SK-N-MC (cell line): ENCODE data around the gene PDE1C.

Experiments used
- DNase-seq: peaks from one replicate; pipeline ENCODE4 v3.0.0-alpha.2; 2011; ENCODE audit warnings: low read depth, low spot score
- H3K27ac ChIP-seq: fragments of 200-600 bp; sonication (generic); 2 replicates; pipeline ENCODE4 v1.5.1; 2016; ENCODE audit warnings: mixed run types
- H3K36me3 ChIP-seq: fragments of 200-600 bp; sonication (generic); 2 replicates; pipeline ENCODE4 v1.6.1; 2017; ENCODE audit warnings: antibody characterized with exemption, low read length, mixed read lengths; ENCODE audit not compliant: insufficient read depth
- H3K4me3 ChIP-seq: fragments of 200-600 bp; sonication (generic); 2 replicates; pipeline ENCODE4 v1.5.1; 2016
- H3K9ac ChIP-seq: fragments of 200-600 bp; sonication (generic); 2 replicates; pipeline ENCODE4 v1.8.0; 2017; ENCODE audit warnings: mixed run types, mixed read lengths; ENCODE audit not compliant: insufficient read length
- H3K9me3 ChIP-seq: fragments of 200-600 bp; sonication (generic); 2 replicates; pipeline ENCODE4 v1.6.1; 2017; ENCODE audit warnings: low read depth, mild to moderate bottlenecking, antibody characterized with exemption, low read length, moderate library complexity, mixed read lengths
- EZH2 ChIP-seq: fragments of 200-600 bp; sonication (generic); IDR thresholded peaks from one replicate; pipeline ENCODE4 v1.6.1; 2017; ENCODE audit warnings: antibody characterized with exemption
- FOXP2 ChIP-seq: optimal IDR thresholded peaks from 2 replicates; pipeline ENCODE3; 2011; ENCODE audit warnings: mild to moderate bottlenecking, moderate library complexity; ENCODE audit not compliant: insufficient read depth; ENCODE audit errors: extremely low read length, control extremely low read depth
- POLR2AphosphoS5 ChIP-seq: IDR thresholded peaks from 2 replicates; pipeline ENCODE4 v1.6.1; 2012; ENCODE audit warnings: mild to moderate bottlenecking, low read depth, low read length, borderline replicate concordance

PDE1C gene

DNA sequence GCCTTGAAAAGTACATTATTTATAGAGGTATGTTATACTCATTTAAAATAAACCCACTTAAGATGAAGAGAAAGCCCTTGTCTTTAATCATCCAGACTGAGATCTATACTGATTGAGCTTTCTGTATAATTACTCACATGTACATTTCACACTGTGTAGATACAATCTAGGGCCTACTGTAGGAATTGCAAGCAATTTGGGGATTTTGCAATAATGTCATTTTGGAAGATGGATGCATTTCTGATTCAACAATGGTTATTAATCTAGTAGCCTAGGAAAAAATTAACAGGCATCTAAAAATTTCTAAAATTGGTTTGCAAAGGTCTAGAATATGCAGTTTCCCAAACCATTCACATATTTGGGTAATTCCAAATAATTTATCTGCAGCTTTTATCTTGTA is 132.2 kb downstream of the PDE1C start:
- Histone ChIP-seq H3K4me3 (no peak overlapping the region), H3K9ac (no peak overlapping the region), H3K36me3 (no peaks in the 10 kb centered on the region), H3K27ac (no peak overlapping the region), H3K9me3 (no peaks in the 10 kb centered on the region)
- DNase-seq, result no peak
- TF ChIP-seq FOXP2, result no peak
- TF ChIP-seq EZH2, result no peak
- TF ChIP-seq POLR2AphosphoS5, result no peak

DNA sequence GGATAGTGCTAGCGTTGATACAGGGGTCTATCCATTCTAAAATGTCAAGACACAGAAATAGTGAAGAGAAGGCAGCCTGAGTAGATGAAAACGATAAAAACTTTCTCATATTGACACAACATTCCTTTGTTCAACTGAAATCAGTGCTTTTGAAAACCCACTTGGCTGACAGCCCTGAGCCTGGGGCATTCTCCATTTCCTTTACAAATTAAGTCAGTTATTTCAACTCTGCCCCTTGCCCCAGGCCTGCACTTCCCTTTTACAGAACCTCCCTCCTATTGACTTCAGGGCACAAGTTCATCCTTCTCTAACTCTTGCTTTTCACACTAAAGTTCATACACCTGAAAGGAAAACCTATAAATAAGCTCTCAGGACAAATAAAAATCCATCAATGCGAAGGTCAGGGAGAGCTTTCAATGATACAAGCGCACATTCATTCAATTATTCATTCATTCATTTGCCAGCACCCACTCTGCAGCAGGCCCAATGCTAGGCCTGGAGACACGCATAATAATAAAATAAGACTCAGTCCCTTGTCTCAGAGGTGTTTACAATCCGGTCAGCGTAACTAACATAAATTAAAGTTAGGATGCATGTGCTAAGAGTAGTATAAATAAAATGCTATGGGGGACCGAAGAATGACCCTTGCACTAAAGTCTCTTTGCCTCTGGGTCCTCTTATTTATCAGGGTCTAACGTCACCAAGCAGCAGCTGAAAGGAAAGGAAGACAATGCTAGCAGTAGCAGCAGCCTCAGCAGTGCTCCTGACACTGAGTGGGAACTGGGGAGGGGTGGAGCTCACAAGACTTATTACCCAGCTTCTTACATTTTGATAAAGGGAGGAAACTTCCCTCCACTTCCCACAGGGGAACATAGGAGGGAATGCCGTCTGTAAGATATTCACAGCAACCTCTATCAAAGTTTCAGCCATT is 134.8 kb downstream of the PDE1C start:
- Histone ChIP-seq H3K9ac (no peak overlapping the region), H3K36me3 (no peaks in the 10 kb centered on the region), H3K27ac (no peak overlapping the region), H3K4me3 (0 out of 2 replicates have a peak overlapping the region, but pooled peaks have one; percentile 5), H3K9me3 (no peaks in the 10 kb centered on the region)
- DNase-seq, result peak; percentile 63
- TF ChIP-seq POLR2AphosphoS5 (no peak), EZH2 (no peak), FOXP2 (no peak)

DNA sequence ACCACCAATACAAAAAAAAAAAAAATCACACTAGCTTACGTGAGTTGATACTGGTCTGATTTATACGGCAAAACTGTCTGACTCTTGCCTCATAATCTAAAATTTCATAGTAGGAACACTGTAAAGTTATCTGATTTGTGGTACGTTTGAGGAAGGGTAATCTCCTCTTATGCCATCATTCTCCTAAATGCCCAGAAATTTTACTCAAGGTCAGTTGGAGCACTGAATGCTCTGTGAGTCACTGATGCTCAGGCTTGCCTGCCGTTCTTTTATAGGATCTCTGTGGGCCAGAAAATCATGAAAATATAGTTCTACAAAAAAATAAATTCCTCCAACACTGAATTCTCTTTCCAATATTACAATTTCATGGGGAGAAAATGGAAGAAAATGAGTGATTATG is 135.7 kb downstream of the PDE1C start:
- 0 out of 2 replicates have a peak overlapping the region, but pooled peaks have one; percentile 5 for H3K4me3 ChIP-seq
- no peak for DNase-seq
- no peak overlapping the region for H3K9ac ChIP-seq
- H3K27ac ChIP-seq, result no peak overlapping the region
- H3K36me3 ChIP-seq, result no peaks in the 10 kb centered on the region
- no peaks in the 10 kb centered on the region for H3K9me3 ChIP-seq
- TF ChIP-seq FOXP2 (no peak), EZH2 (no peak), POLR2AphosphoS5 (no peak)

DNA sequence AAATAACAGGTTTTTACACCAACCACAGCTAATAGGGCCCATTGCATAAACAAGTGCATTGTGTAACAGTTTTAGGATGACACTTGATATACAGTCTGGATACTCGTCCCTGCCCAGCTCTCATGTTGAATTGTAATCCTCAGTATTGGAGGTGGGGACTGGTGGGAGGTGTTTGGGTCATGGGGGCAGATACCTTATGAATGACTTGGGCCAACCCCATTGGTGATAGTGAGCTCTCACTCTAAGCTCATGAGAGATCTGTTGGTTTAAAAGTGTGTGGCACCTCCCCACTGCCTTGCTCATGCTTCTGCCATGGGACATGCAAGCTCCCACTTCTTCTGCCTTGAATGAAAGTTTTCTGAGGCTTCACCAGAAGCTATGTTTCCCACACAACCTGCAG is 136.7 kb downstream of the PDE1C start:
- H3K9me3 ChIP-seq, result no peaks in the 10 kb centered on the region
- H3K9ac ChIP-seq, result no peak overlapping the region
- DNase-seq, result no peak
- TF ChIP-seq POLR2AphosphoS5 (no peak), EZH2 (no peak), FOXP2 (no peak)
- H3K4me3 ChIP-seq, result no peak overlapping the region
- H3K36me3 ChIP-seq, result no peaks in the 10 kb centered on the region
- no peak overlapping the region for H3K27ac ChIP-seq

DNA sequence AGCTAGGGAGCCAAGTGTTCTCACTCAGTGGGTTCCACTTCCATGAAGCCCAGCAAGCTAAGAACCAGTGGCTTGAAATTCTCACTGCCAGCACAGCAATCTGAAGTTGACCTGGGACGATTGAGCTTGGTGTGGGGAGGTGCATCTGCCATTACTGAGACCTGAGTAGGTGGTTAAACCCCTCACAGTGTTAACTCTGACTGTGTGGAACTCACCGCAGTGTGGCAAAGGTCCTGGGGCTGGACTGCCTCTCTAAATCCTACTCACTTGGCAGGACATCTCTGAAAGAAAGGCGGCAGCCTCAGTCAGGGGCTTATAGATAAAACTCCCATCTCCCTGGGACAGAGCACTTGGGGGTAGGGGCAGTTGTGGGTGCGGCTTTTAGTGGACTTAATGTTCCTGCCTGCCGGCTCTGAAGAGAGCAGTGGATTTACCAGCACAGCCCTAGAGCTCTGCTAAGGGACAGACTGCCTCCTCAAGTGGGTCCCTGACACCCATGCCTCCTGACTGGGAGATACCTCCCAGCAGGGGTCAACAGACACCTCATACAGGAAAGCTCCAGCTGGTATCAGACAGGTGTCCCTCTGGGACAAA is 143.1 kb downstream of the PDE1C start:
- no peaks in the 10 kb centered on the region for H3K36me3 ChIP-seq
- no peak for DNase-seq
- H3K9ac ChIP-seq, result no peak overlapping the region
- no peaks in the 10 kb centered on the region for H3K9me3 ChIP-seq
- no peak for TF ChIP-seq FOXP2
- TF ChIP-seq POLR2AphosphoS5, result no peak
- TF ChIP-seq EZH2, result no peak
- H3K4me3 ChIP-seq, result no peak overlapping the region
- H3K27ac ChIP-seq, result no peak overlapping the region

DNA sequence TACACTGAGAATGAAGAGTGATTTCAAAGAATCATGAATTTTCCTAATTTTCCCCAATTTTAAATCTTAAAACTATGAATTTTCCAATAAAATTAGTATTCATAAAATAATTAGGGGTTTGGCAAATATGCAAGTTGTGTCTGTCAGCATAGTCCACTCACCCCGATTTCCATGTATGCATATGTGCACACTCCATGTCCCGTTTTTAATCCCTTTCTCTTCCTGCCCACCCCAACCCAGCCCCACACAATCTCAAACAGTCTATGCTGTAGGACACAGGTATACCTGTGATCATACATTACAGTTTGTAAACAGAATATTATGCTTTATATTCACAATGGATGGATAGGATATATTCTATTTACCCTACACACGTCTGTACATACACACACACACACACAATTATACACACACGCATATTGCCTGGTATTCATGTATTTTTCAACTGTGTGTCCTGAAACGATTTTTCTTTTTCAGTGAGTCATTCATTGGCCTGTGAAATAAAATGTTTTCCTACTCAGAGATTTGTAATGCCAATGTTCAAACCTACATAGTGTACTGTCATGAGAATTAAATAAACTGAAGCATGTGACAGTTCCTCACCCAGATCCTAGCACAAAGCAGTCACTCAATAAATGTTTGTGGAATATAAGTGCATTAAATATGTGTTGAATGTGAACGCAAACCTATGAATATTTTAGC is 144.3 kb downstream of the PDE1C start:
- H3K4me3 ChIP-seq, result no peak overlapping the region
- H3K9me3 ChIP-seq, result no peaks in the 10 kb centered on the region
- DNase-seq, result no peak
- H3K27ac ChIP-seq, result no peak overlapping the region
- H3K36me3 ChIP-seq, result no peaks in the 10 kb centered on the region
- no peak overlapping the region for H3K9ac ChIP-seq
- TF ChIP-seq POLR2AphosphoS5 (no peak), FOXP2 (no peak), EZH2 (no peak)

DNA sequence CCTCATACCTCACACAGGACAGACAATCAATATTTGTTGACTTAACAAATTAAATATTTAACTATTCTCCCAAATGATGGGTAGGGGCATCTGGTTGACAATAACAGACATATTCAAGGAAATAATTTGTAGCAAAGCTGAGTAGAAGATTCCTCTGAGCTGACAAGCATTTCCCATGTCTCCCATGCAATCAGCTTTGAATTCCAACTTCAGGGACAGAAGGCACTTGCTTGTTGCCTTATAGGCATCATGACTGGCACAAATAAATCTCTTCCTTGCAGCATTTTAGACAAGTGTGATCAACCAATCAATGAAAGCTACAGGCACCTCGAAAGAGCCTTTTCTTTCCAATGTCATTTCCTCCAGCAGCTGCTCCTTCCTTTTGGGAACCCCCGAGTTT is 146.0 kb downstream of the PDE1C start:
- H3K4me3 ChIP-seq, result no peak overlapping the region
- no peaks in the 10 kb centered on the region for H3K36me3 ChIP-seq
- DNase-seq, result no peak
- no peaks in the 10 kb centered on the region for H3K9me3 ChIP-seq
- no peak overlapping the region for H3K27ac ChIP-seq
- TF ChIP-seq EZH2, result no peak
- no peak for TF ChIP-seq FOXP2
- no peak for TF ChIP-seq POLR2AphosphoS5
- no peak overlapping the region for H3K9ac ChIP-seq

DNA sequence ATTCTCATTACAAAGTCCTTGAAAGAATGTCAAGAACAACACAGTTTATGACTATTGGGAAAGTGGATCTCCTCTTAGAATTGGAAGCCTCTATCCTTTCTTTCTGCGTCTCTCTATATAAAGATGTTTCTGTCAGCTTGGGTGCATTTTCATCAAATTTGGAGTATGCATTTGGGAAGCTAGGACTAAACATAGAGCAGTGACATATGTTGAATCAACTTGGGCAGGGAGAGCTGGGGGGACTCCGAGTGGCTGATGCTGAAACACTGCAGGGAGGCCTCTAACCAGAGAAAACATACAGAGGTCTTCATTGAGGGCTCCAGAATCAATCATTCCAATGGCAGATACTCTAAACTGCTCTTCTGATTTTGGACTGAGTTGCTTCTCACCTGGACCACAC is 147.4 kb downstream of the PDE1C start:
- no peaks in the 10 kb centered on the region for H3K36me3 ChIP-seq
- DNase-seq, result no peak
- H3K27ac ChIP-seq, result peak overlapping the region; percentile 34; the same call in 1 of the 2 replicates
- no peak overlapping the region for H3K9ac ChIP-seq
- H3K9me3 ChIP-seq, result no peaks in the 10 kb centered on the region
- TF ChIP-seq EZH2 (no peak), POLR2AphosphoS5 (no peak), FOXP2 (no peak)
- no peak overlapping the region for H3K4me3 ChIP-seq
